Fibroblast of upper back skin (primary cell): ENCODE results near the gene SUN1.
"Not testable (repeated sequence)": the region's sequence is repeated elsewhere in the genome, so short reads cannot be mapped to it uniquely, and the experiment has no call there.

Source experiments
- DNase-seq: peaks from one replicate; pipeline ENCODE4 v3.0.0-alpha.2; 2013

The SUN1 gene

DNA sequence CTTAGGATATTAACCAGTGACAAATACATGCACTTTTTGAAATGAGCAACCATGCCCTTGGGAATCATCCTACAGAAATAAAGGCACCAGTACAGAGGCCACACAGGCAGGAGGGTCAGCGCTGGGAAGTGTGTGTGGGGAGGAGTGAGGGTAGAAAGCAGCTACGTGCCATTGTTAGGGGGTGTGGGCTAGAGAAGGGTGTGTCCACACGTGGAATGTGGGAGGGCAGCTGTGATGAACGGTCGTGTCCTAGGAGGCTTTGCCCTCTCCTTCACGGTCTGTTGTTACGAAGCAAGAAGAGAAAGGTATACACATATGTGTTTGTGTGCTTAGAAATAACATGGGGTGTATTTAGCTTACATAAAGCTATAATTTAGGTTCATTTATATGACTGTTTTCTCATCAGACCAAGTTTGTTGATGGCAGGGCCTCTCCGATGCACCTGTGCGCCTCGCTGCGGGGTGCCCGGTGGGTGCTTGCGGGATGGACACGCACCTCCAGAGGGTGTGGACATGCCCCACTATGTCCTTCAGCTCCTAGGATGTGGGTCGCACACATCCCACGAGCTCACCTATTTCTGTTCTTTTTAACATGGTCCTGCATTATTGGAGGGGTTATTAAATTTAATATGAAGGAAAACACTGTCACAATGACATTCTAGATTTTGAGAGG is 27.2 kb downstream of the SUN1 start:
- no peak for DNase-seq

DNA sequence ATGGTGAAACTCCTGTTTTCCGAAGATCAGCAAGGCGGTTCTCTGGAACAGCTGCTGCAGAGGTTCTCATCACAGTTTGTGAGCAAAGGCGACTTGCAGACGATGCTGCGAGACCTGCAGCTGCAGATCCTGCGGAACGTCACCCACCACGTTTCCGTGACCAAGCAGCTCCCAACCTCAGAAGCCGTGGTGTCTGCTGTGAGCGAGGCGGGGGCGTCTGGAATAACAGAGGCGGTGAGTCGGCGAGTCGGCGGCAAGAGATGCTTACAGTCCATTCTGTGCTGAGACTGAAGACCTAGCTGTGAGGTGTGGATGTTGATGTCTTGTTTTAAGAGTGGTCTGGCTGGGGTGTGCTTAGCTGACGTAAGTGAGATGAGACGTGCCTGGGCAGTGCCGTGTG is 27.9 kb downstream of the SUN1 start:
- DNase-seq, result no peak

DNA sequence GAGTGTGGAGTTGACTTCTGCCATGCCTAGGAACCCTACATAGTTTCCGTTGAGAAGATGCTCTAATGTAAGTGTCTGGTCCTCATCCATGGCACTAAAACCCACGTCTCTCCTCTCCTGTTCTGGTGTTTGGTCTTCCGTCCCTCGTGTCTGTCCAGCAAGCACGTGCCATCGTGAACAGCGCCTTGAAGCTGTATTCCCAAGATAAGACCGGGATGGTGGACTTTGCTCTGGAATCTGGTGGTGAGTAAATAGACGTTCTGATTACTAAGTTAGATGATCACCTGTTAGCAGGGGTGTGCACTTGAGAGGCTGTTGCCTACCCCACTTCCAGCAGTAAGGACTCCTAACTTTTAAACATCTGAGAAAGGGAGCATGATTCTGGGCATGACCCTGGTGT is 28.9 kb downstream of the SUN1 start:
- no peak for DNase-seq

DNA sequence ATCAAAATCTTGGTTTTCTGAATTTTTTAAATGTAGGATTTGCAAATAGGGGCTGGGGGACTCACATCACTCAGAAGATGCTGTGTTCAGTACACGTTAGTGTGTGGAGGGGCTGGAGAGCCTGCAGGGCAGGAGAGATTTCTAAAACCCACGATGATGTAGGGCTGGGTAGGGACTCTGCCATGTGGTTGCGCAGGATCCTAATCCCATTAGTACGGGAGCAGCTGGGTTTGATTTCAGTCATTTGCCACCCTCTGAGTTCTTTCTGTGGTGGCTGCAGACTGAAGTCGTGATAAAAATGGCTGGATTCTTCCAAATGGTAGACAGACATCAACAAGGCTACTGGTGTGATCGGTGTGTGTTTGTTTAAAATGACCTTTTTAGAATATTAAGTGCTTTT is 29.9 kb downstream of the SUN1 start:
- DNase-seq, result no peak

DNA sequence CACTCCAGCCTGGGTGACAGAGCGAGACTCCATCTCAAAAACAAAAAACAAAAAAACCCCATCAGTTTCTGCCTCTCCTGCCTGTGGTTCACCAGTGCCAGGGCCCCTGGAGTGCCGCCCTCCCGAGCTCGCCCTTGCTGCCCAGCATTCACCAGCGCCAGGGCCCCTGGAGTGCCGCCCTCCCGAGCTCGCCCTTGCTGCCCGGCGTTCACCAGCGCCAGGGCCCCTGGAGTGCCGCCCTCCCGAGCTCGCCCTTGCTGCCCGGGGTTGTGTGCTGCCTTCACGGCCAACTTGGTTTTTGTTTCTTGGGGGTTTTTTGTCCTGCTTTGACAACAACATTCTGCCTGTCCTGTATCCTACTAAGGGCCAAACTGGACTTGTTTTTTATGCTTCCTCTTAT is 30.8 kb downstream of the SUN1 start:
- DNase-seq, result no peak

DNA sequence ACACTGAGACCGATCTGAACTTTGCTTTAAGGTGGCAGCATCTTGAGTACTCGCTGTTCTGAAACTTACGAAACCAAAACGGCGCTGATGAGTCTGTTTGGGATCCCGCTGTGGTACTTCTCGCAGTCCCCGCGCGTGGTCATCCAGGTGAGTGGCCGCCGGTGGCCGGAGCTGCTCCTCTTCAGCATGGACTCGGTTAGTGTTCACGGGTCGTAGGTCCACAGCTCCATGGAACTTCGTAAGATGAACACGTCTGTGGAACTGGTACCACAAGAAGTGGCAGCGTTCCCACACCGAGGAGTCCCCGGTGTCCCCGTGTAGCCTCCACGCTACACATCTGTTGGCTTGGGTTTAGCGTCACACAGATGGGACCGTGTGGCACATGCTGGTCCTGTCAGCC is 33.6 kb downstream of the SUN1 start:
- no peak for DNase-seq

DNA sequence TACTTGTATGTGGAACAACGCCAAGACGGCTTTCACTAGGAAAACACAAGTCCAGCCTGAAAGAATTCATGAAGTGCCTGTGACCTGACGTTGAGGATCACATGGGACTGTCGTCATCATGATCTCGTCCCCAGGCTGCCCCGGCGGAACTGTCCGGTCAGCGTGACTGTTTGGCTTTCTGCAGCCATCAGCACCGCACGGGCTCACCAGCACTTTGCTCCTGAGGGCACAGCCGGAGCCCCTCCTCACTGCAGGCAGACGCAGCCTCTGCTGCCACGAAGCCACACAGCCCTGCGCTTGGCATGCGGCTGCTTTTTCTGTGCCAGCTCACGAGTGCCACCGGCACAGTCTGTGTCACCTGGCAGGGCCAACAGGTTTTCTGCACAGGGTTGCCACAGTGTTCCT is 34.7 kb downstream of the SUN1 start:
- DNase-seq, result no peak

DNA sequence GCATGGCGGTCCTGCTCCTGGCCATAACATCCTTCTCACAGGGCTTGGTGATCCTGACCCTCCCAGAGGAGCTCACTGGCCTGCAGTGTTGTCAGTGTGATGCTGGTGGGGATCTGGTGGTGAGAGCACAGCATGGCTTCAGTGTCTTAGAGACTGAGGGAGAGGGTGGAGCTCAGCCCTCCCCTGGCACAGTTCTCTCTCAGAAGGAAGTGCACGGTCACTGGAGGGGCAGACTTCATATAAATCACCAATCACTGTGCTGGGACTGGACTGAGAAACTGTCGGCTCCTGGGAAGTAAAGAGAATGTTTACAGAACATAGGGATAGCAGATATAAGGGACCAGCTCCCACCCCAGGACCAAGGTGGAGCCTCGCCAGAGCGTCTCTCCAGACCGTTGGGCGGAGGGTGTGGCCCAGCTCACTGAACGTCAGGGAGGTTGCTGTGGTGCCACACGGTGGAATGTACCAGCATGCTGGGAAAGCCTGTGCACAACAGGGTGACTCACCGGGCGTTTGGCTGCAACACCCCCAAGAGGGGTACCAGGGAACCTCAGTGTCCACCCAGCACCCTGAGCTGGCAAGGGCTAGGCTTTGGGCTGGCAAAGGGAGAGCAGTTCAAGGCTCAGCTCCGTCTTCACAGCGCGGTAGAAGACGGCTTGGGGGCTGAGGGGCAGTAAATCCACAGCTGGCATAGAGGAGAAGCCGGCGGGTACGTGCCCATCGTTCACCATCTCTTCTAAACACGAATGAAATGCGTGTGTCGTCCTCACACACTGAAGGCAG is 35.3 kb downstream of the SUN1 start:
- DNase-seq, result peak; percentile 21

DNA sequence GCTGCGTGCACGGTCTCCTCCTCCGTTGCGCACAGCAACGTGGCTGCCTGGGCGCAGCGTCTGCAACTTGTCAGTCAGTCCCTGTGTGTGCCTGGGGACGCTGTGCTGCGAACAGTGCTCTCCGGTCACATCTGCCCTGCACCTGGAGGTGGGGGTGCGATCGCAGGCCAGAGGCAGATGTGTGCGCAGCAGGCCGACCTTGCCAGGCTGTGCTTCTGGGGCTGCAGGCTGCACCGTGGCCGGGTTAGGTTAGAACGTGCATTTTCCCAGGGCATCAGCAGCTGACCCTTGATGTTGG is 35.9 kb downstream of the SUN1 start:
- DNase-seq, result no peak

DNA sequence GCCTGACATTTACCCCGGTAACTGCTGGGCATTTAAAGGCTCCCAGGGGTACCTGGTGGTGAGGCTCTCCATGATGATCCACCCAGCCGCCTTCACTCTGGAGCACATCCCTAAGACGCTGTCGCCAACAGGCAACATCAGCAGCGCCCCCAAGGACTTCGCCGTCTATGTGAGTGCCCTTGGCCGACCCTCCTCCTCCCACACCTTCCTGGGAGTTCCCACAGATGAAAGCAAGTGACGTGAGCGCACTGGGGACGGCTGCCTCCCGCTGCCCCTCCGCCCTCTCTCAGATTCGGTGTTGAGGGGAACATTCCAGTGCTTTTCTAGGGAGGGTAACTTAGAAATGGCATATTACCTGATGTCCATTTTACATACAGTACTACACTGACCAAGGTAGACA is 37.1 kb downstream of the SUN1 start:
- no peak for DNase-seq

DNA sequence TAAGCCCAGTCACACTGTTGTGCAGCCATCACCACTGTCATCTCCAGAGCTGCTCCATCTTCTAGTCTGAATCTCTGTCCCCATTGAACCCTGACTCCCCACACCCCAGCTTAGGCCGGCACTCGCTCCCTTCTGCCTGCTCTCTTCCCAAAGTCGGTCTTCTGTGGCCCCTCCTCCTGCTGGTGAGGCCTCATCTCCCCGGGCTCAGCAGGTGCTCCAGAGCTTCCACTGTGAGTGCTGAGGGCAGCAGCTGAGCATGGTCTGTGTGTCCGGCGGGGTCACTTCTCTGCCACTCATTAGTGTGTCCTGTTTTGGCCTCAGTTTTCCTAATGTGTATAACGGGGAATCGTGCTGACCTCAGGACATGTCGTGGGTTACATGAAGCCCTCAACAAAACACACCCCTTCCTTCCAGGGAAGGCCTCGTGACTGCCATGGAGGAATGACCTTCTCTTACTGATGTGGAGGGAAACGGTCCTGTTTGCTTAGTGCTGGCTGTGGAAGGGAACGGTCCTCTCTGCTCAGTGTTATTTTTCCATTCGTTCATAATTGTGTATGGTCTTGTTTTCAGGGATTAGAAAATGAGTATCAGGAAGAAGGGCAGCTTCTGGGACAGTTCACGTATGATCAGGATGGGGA is 39.7 kb downstream of the SUN1 start:
- no peak for DNase-seq

DNA sequence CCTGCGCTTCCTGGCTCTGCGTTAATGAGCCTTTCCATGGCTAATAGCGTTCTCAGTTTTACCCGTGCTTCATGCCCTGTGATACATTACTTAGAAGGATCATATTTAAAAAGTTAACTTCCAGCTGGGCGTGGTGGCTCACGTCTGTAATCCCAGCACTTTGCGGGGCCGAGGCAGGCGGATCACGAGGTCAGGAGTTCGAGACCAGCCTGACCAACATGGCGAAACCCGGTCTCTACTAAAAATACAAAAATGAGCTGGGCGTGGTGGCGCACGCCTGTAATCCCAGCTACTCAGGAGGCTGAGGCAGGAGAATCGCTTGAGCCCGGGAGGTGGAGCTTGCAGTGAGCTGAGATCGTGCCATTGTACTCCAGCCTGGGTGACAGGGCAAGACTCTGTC is 40.4 kb downstream of the SUN1 start:
- not testable (repeated sequence) for DNase-seq

DNA sequence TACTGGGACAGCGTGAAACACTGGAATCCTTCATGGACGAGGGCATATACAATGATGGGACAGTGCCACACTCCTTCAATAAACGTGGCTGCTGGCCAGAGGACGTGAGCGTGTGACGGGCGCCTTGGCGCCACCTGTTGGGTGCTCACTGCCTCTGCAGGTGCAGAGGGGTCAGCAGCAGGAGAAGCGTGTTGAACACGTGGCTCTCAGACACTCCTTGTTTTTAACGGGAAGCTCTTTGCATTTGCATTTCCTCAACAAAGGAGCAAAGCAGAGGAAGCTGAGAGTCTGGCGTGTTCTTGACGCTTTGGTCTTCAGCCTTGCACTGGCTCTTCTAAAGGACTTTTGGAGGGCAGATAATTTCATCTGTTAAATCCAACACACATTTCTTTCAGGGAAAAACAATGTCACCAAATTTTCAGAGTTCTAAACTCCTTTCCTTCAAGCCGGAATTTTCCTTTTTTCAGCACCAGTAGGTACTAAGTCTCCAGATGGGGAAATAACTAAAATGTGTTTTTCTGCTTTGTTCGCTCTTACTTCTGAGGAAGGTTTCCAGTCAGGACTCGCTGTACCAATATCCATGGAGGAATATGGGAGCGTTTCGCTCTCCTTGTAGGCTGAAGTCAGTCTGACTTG is 41.2 kb downstream of the SUN1 start:
- DNase-seq, result peak; percentile 72

DNA sequence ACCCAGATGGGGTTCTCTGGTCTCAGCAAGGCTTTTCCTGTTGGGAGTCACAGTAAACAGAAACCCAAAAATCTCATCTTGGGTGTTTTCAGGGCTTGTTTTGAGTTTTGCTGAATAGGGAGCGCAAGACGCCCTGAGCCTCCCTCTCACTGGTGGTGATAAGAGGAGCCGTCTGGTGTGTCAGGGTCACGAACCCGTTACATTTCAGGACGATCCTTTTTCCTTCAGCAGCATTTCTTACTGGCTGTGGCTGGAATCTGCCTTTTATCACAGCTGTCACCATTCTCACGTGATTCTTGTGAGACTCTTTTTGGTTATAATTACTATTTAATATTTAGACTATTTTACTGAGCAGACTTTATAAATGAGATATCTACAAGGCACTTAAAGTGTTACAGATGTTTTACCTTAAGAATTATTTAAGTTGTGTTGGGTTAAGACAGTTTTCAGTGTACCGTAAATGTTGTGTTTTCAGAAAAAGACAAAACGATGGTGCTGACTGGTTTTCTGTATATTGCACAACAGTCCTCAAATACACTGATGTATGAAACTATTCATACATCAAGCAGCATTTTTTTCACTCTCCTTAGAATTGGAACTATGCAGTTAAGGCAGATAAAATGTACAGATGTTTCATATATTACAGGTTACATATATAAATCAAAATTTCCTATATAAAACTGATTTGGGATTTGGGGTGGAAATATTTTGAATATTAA is 41.9 kb downstream of the SUN1 start:
- no peak for DNase-seq

DNA sequence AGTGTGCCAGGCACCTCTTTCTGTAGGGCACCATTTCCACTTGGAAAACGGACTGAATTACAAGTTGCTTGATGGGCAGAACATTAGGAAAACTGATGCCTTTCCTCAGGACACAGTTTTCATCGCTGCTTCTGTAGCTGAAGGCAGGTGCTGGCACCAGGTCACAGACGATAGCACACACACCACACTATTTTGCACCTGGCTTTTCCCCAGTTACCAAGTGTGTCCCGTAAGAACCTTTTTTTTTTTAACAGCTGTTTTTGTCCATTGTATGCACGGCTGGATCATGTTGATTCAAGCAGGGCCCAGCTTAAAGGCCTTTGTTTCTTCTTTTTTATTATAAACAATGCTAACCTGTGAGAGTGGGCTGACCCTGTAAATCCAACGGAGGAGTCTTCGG is 42.8 kb downstream of the SUN1 start:
- DNase-seq, result no peak

DNA sequence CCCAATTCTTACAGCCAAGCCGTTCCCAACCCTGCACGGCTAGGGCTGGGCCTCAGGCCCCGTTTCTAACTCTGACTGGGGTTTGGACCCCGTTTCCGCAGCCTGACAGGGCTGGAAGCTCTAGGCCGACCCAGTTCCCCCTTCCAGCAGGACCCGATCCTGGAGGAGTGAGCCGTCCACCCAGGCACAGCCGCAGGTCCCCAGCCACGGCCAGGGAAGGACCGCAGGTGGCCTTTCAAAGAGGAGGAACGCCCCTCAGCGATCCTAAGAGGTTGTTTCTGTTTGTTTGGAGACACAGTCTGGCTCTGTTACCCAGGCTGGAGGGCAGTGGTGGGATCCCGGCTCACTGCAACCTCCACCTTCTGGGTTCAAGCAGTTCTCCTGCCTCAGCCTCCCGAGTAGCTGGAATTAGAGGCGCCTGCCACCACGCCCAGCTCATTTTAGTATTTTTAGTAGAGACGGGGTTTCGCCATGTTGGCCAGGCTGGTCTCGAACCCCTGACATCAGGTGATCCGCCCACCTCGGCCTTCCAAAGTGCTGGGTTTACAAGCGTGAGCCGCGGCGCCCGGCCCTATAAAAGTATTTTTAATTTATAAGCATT is 43.3 kb downstream of the SUN1 start:
- no peak for DNase-seq

DNA sequence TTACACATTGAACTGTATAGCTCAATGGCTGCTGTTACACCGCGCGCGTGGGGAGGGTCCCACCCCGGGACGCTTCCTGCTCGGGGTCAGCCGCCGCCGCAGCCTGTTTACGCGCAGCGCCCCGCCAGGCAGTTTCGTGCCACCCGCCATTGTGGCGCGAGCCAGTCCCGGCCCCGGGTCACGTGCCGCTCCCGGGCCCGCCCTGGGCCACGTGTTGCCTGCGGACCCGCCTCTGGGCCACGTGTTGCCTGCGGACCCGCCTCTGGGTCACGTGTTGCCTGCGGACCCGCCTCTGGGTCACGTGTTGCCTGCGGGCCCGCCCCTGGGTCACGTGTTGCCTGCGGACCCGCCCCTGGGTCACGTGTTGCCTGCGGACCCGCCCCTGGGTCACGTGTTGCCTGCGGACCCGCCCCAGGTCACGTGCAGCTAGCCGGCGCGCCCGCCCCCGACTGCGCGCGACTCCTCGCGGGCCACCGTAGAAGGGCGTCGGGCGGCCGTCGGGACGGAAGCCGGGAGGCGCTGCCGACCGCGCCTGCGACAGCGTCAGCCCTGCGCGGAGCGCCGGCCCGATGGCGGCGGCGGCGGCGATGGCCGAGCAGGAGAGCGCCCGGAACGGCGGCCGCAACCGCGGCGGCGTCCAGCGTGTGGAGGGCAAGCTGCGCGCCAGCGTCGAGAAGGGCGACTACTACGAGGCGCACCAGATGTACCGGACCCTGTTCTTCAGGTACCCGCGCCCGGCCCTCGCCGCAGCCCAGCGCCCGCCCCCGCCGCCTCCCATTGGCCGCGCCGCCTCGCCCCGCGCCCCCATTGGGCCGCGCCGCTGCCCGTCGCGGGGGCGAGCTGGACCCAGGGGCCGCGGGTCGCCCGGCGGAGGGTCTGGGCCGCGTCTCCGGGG is 44.0 kb downstream of the SUN1 start, which contains the start of gene GET4:
Gene GET4 (plus strand): TSS at position 478 of the 895 bp plus-strand sequence. CDS start 92 bp downstream, at position 570.
- DNase-seq, result peak; percentile 95

DNA sequence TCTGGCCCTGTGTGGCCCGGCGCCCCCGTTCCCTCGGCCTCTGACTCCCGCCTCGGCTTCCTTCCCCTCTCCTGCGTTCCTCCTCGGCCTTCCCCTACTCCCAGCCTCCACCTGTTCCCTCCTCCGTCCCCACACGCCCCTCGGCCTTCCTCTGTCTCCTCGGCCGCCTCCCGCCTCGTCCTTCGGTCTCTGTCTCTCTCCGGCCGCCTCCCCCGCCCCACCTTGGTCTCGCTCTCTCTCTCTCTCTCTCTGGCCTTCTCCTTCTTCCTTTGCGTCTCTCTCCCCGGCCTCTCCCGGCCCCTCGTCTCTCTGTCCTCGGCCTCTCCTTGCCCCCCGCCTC is 44.7 kb downstream of the SUN1 start:
- DNase-seq, result no peak

DNA sequence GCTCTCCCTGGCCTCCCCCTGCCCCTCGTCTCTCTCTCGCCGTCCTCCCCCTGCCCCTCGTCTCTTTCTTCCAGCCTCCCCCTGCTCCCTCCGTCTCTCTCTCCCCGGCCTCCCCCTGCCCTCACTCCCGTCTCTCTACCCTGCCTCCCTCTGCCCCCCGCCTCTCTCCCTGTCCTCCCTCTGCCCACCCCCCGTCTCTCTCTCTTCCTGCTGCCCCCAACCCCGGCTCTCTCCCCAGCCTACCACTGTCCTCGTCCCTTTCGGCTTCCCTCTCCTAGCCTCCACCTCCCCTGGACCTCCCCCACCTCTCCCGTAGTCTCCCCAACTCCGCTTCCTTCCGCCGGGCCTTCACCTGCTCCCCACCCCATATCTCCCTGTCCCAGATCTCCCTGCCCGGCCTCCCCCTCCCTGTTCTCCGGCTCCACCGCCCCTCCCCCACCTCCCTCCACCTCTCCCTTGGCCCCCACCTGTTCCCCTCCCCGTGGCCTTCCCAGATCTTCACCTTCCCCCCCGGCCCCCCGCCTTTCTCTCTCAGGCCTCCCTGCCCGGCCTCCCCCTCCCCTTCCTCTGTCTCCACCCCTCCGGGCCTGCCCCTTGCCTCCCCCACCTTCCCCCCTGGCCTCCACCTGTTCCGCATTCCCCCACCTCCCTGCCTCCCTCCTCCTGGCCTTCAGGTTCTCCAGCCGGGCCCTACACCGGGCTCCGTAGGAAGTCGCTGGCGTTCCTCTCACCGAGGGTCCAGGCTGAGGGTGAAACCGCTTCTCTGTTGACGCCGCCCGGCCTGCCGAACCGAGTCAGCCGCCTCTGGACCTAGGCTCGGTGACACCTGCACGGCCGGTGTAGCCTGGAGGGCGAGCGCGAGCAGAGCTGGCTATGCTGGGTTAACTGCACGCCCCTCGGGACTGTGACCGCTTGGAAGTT is 45.3 kb downstream of the SUN1 start:
- no peak for DNase-seq

DNA sequence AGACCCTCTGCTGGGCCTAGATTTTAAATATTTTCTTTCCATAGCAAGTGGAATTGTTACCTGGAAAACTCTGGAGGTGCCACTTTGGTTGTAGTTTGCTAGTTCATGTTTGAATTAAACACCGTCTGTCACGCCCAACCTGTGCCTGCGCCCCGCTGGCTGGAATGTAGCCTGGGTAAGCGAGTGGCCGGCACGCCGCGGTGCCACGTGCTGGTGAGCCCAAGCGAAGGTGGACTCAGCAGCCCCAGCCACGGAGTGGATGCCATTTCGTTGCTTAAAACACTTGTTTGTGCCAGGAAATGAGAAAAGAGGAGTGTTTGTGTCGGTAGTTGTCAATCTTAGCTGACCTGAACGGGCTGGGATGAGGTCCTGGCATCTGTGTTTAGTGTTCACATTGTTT is 46.8 kb downstream of the SUN1 start:
- DNase-seq, result no peak

DNA sequence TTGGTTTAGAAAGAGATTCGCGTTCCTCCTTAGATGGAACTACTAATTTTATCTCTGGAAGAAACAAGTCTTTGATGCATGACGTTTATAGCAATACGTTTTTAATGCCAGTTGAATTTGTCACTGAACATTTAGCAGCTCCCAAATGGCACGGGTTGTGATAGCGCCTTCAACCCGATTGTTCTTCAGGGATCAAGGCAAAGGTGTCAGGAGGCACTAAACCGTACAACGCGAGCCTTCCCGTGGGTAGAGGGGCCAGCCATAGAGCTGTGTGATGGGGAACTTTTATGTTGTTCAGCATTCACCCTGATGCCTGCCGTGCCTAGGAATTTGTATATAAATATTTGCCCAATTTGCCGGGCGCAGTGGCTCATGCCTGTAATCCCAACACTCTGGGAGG is 47.4 kb downstream of the SUN1 start:
- DNase-seq, result no peak
